GM18909 (cell line): Measurements from ENCODE around the gene RERE.

Experiments used
- ATAC-seq: cut with Tn5 transposase; IDR thresholded peaks from one replicate; pipeline ENCODE4 v1.9.1; 2021; ENCODE audit warnings: mild to moderate bottlenecking; ENCODE audit not compliant: unreplicated experiment, poor library complexity

Gene RERE

GRCh38 chr1:8365661-8366362, 451.6 kb downstream of the RERE start:
- ATAC-seq, result no peak

GRCh38 chr1:8364528-8365442, 452.7 kb downstream of the RERE start:
- no peak for ATAC-seq

DNA sequence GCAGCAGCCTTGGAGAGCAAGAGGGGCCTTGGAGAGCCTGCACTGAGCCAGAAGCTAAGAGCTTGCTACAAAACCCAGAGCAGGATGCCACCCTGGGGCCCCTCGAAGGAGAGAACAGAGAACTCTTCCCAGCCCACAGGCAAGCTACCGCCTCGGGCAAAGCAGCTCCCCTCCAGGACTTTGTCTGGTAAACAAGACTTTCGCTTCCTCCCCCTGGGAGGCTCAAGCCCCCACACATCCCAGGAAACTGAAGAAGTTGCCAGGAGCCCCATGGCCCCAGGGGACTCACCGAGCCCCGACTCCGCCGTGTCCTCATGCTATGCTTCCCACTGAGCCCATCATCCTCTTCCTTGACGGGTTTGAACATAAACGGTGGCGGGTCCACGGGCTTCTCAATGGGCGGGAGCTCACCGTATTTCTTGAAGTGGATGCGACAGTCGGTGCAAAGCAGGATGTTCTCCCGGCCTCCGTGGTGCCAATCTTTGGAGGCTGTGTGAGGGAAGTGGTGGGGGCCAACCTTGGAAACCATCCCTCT, 453.6 kb downstream of the RERE start:
- no peak for ATAC-seq

DNA sequence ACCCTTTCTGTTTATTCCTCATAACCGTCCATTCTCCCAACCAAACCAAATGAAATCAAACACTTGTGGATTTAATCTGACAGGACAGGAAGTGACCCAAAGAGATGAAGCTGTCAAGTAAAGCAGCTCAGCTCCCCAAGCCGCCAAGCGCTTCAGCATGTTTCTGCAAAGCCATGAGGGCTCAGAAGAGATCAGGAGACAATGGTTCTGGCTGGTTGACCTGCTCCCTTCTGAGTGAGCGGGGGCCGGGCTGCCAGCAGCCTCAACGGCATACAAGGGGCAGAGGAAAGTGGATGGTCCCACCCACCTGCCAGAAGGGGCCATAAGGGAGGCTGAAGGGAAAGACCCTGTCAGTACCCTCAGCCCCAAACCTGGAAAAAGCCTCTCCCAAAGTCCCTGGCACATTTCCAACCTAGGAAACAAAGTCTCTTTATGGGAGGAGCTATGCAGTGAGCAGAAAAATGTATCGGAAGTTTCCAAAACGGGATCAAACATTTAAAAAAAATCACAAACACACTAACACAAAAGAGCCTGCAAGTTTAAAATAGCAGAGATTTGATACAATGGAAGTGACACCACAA, 454.2 kb downstream of the RERE start:
- ATAC-seq, result no peak

- no peak for ATAC-seq
Observed at GRCh38 chr1:8362701-8363101, 454.7 kb downstream of the RERE start.

- ATAC-seq, result no peak
Observed at GRCh38 chr1:8361198-8361849, 456.1 kb downstream of the RERE start.

GRCh38 chr1:8360493-8361197, 456.8 kb downstream of the RERE start:
- ATAC-seq, result no peak

DNA sequence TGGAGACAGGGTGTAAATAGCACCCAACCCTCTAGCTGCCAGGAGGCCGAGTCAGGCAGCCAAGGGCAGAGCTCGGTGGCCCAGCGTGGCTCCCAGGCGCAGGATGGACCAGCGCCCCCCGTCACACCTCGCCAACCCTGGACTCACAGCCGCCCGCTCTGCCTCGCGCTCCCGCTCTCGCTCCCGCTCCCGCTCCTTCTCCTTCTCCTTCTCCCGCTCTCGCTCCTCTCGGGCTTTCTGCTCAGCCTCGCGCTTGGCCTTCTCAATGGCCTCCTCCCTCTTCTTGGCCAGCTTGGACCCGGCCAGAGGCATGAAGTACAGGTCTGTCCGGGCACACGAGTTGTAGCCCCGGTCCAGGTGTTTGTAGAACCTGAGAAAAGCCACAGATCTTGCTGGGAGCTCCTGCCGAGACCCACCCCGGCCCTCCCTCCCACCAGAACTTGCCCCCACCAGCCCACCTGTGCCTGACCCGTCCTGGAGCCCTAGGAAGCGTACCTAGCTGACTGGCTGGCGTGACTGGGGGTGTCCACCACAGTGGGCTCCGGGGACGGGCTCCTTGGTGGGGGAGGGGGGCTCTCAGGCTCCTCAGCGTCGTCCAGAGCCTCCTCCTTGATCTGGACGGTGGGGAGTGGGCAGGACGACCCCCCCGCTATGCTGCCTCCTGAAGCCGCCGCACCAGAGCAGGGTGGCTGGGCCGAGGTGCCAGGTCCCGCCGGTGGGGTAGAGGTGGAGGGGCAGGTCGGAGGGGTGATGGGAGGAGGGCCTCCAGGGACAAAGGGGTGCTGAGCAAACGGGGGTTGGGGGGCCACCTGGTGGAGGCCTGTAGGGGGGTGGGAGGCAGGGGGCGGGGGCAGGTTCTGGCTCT, 457.6 kb downstream of the RERE start:
- ATAC-seq, result no peak

DNA sequence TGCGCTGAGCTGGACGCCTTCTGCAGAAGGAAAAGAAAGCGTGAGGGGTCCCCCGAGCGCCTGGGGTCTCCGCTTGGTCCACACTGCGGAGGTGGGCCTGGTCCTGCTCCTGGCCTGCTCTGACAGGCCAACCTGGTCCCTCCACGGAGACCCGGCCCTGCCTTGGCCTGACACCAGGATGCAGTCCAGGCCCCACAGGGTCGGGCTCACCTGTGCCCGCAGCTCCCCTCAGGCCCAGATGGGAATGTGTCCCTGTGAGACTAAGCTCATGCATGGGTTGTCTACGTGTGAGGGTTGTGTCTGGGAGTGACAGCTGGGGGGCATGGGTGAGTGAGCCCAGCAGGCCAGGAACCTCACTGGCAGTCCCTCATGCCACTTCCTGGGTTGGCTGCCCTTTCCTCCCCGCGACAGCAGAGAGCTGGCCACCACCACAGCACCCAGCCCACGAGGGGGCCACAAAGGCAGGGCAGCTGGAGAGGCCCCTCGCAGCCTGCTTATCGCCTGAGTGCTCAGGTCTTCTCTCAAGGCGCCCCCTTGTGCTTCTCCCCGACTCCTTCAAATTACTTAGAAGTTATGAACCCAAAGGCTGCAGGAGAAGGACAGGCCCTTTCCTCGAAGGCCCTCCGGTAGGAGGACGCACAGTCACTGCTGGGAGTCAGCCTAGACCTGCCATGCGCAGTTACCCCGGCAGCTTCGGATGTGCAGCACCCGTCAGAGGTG, 458.4 kb downstream of the RERE start:
- no peak for ATAC-seq

GRCh38 chr1:8358241-8358896, 459.1 kb downstream of the RERE start:
- ATAC-seq, result no peak

GRCh38 chr1:8357329-8358101, 459.9 kb downstream of the RERE start:
- ATAC-seq, result no peak

DNA sequence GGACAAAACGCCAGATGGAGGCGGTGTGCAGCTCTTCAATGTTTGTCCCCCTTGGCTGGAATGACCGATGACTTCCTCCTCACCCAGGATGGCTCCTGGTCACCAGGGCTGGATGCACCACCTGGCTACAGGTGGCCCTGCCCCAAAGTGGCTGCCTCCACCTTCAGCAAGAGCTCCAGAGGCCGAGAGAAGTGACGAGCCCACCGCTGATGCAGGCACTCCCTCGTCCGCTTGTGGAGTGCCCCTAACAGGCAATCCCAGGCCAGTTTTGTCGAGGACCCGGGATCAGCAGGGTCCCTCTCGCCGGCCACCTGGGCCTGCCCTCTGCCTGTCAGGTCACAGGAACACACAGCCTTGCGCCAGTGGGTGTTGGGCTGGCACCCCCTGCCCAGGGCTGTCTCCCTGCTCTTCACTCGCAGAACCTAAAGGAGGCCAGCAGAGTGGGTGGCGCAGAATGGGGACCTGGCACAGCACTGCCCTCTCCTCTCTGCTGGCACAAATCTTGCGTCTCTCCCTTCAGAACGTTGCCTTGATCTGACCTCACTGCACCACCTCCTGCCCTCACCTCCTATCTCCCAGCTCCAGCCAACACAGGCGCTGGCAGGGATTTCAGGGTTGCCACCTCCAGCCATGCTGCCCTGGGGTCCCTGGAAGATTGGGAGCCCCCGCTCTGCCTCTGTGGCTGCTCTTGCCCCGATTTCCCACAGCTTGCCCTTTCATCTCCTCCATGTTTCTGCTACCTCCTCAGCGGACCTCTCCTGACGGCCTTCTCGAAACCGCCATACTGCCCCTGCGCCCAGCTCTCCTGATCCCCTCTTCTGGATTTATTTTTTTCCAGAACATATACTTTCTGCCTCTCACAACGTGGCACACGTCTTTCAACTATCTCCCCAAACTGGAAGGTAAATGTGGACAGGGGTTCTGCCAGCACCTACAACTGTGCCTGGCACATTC, 460.9 kb downstream of the RERE start:
- no peak for ATAC-seq

GRCh38 chr1:8355439-8356255, 461.8 kb downstream of the RERE start:
- ATAC-seq, result no peak

DNA sequence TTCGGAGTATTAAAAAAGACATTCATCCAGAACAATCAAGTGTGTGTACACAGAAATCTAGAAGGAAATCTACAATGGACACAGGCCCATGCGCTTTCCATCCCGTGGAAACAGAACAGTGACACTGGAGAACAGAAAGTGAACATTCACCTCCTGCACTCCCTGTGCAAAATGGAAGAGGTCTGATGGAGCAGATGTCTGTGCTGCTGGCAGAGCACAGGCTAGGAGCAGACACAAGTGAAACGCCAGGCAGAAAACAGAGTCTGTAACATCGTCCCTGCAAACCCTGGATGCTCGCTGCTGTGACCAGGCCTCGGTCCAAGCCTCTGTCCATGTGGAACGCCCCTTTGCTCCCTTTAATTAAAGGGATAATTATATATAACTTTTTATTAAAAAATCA, 463.4 kb downstream of the RERE start:
- ATAC-seq, result no peak
